Esophagus mucosa (tissue), 1 donor: ENCODE measurements around the gene EIF4G3. TPM values are rescaled to one million over a fixed set of nuclear protein-coding genes. Genes with fewer than 3 reads are reported as not detected.
"Not testable (repeated sequence)": the region's sequence is repeated elsewhere in the genome, so short reads cannot be mapped to it uniquely, and the experiment has no call there.

Experiments
- ATAC-seq: fragments of 200-7000 bp; cut with Tn5 transposase; one replicate; pipeline ENCODE4 v1.9.1; 2020
- total RNA-seq: library from RNA; stranded (reverse); gene quantifications from one replicate; pipeline ENCODE4 v1.2.4, GENCODE V29; 2023
- donor health status: DM: yes; HTN: yes; CAD: no.

The EIF4G3 gene
- total RNA-seq, 1 donor from 2014 or later, result 35.7 TPM

DNA sequence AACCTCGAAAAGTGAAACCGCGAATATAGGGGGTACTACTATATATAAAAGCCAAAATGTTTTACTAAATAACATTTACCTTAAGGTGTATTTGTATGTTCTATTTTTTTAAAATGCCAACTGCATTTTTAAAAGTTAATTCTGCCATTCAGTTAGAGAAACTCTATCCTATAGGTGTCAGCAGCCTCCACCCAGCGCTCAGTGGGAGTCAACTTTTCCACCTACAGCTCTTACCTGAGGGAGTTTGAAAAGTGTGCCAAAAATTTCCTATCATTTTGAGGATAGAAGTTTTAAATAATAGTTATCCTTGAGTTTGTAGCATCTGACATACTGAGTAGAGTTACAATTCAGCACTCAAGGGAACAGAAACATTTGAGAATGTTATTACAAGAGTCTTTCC lies 383.5 kb downstream of the EIF4G3 start:
- no peak for ATAC-seq

DNA sequence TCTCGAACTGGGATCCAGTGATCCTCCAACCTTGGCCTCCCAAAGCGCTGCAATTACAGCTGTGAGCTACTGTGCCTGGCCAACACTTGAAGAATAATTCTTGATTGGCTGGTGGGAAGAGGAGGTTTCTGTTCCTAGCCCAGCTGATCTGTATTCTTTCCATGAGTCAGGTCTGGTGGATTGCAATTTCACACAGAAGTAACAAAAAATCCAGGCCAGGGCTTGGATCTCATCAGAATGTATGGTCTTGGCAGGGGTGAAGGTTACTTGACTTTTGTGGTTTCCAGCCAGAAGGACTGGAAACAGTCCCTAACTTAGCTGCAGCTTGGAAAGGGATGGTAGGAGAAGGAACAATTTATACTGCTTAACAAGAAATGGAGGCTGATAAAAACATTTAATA lies 384.5 kb downstream of the EIF4G3 start:
- ATAC-seq, result no peak

- ATAC-seq, result no peak
Measured at GRCh38 chr1:20790785-20791184, 385.9 kb downstream of the EIF4G3 start.

GRCh38 chr1:20789598-20789997 lies 387.1 kb downstream of the EIF4G3 start:
- ATAC-seq, result not testable (repeated sequence)

DNA sequence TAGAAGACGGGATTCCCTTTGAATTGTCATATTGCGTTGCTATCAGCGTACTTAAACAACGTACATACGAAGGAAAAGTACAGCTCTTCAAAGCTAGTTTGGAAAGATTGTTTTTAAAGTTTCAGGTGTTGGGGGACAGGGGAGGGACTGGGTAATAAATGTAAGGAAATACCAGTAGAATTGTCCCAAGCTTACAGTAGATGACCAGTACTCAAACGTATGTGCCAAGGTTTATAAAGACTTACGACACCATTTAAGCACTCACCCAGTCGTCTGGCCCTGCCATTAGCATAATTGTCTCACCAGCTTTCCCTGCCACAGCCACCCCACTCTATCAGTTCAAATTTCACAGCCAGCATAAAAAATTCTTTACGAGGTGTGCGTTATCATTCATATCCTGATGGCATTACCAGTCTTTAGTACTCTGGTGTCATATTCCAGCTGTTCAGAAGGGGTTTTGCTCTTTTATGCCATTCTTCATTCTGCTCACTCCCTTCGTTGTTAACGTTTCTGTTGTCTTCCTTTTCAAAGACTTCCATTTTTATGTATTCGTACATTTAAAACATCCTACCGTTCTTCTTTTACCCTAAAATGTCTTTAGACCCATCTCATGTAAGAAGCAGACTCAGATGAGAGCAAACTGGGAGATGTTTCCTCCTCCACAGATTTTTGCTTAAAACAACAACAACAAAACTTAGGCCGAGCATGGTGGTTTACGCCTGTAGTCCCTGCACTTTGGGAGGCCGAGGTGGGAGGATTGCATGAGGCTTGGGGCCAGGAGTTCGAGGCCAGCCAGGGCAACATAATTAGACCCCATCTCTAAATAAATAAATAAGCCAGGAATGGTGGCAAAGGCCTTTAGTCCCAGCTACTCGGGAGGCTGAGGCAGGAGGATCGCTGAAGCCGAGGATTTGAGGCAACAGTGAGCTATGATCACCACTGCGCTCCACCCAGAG lies 388.6 kb downstream of the EIF4G3 start:
- no peak for ATAC-seq

- ATAC-seq, result peak; percentile 82
Measured at GRCh38 chr1:20787029-20787839, 389.5 kb downstream of the EIF4G3 start, which contains the start of gene HP1BP3. TSS of gene HP1BP3 (minus strand) at chr1:20787307. CDS start at chr1:20780440, 6,867 bp downstream.

DNA sequence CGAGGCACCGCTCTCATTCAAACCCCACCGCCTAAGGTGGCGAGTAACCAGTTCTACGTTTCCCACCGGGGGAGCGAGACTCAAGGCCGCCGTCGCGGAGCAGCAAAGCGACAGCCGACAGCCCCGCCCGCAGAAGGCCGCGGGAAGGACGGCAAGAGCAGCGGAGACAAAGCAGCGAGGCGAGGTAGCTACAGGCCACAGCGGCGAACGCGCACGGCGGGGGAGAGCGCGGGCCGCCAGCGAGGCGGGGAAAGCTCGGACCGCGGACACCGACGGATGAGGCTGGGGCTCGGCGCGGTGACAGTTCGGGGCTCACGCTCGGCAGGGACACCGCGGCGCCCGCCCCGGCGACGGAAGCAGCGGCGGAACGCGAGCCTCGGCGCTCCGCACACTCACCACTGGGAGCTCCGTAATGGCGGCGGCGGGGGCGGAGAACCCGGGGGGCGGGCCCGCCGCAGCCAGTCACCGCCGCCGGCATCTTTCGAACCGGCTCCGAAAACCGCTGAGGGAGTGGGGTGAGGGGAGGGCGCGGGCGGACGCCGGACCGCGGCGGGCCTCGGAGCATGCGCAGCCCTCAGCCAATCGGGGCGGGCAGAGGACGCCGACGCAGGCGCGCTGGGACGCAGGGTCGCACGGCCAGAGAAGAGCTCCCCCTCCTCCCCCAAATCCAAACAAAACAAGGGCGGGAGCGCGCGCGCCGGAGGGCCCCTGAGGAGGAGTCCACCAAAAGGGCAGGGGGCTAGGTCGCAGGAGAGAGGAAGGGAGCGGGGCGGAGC lies 390.3 kb downstream of the EIF4G3 start:
- peak; percentile 96 for ATAC-seq

DNA sequence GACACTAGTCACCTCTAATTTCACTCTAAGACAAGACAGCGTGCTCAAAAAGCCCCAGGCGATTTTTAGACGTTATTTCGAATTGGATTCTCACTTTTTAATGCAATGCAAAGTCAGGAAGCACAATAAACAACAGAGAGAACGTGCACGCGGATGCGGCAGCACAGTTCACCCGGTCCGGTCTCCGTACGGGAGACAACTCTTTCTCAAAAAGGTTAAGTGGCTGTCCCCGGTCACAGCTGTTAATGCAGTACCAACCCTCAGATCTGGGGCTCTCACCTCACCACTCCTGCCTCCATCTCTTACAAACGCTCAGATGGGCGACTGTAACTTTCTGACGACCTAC lies 390.8 kb downstream of the EIF4G3 start:
- ATAC-seq, result peak; percentile 0

DNA sequence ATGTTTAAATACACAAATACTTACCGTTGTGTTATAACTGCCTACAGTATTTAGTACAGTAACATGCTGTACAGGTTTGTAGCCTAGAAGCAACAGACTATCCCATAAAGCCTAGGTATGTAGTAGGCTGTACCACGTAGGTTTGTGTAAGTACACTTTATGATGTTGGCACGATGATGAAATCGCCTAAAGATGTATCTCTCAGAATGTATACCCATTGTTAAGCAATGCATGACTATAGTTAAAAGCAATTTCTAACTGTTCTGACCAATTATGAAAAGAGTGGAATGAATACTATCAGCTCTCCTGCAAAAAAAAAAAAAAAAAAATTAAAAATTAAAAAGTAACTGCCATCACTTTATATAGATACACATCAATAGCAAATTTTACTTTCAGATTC lies 401.0 kb downstream of the EIF4G3 start:
- no peak for ATAC-seq

GRCh38 chr1:20771780-20772179 lies 404.9 kb downstream of the EIF4G3 start:
- ATAC-seq, result no peak

- no peak for ATAC-seq
Measured at GRCh38 chr1:20770314-20771087, 406.2 kb downstream of the EIF4G3 start.

DNA sequence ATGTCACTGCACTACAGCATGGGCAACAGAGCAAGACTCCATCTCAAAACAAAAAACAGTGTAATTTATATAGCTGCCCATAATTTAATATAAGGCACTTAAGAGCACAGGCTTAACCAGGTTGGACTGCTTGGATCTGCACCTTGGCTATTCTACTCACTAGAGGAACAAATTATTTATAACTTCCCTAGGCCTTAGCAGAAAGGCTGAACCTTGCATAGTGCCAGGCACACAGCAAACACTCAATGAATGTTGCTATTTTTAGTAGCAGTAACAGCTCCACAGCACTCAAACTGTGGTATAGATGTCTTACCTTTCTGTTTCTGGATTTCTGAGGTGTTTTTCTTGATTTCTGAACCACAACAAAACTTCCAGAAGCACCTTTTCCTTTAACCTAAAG lies 409.4 kb downstream of the EIF4G3 start:
- no peak for ATAC-seq

DNA sequence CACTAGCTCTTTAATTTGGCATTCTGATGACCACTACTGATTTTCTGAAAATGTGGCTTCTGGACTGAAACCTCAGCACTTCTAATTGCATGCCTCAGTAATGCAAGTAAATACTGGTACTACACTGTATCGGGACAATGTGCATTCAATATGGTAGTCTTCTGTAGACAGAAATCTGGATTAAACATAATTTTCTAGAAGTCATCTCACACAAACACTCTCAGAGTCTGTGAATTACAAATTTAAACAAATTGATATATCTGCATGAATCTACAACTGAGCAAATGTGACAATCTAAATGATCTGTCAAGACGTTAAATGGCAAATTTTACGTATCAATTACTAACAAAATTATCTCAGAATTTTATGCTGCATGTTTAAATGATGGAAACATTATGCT lies 413.3 kb downstream of the EIF4G3 start:
- no peak for ATAC-seq

- ATAC-seq, result no peak
Measured at GRCh38 chr1:20760322-20760721, 416.4 kb downstream of the EIF4G3 start.

Other genes with a start within 250 kb of the EIF4G3 start
- gene ECE1, start 113.6 kb upstream of the EIF4G3 start, total RNA-seq, result 18.2 TPM